ENCODE data around the gene METTL8. TPM values are rescaled to one million over a fixed set of nuclear protein-coding genes. Genes with fewer than 3 reads are reported as not detected.

The METTL8 gene
- total RNA-seq, 2 experiments from 2014 or later, result 32.9 to 34.5 TPM

- intact Hi-C loops (cut with micrococcal nuclease), result no loop called here
- CTCF ChIA-PET, result no interaction called here
- H3K27me3 Mint-ChIP-seq (ENCODE audit: low read depth), result no peaks in the 10 kb centered on the region
Measured at GRCh38 chr2:171293661-171294060, 140.1 kb downstream of the METTL8 start.

DNA sequence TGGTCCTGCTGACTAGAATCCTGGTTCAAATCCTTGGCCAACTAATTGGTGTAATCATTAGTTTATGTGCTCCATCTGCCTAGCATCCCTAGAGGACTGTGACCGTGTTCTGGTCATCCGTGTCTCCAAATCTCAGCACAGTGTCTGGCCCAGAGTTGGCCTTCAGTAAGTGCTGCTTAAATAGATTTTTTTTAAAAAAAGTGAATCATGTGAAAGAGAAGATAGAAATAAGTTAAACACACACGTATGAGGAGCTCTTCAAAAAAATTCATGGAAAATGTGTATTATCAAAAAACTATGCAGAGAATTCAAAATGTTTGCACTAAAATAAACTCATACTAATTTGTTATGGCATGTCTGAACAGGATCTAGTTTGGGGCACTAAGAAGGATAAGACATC, 143.8 kb downstream of the METTL8 start:
- H3K9me3 Mint-ChIP-seq, result peaks cover 2% of the 10 kb centered on the region
- intact Hi-C loops (cut with micrococcal nuclease), result no loop called here
- CTCF ChIA-PET, result no interaction called here
- no peaks in the 10 kb centered on the region for H3K36me3 Mint-ChIP-seq (ENCODE audit: low read depth)
- H3K4me1 Mint-ChIP-seq (ENCODE audit: low read depth), result no peaks in the 10 kb centered on the region
- no peaks in the 10 kb centered on the region for H3K27me3 Mint-ChIP-seq (ENCODE audit: low read depth)
- DNase-seq, result no peak
- H3K4me3 Mint-ChIP-seq, result no peak overlapping the region
- H3K27ac Mint-ChIP-seq, result no peak overlapping the region

More at GRCh38 chr2:171293661-171294060, 140.1 kb downstream of the METTL8 start:
- H3K4me3 Mint-ChIP-seq, result no peak overlapping the region
- peaks cover 1% of the 10 kb centered on the region for H3K36me3 Mint-ChIP-seq (ENCODE audit: low read depth)
- no peak for DNase-seq
- no peak overlapping the region for H3K27ac Mint-ChIP-seq
- H3K9me3 Mint-ChIP-seq, result peaks cover 2% of the 10 kb centered on the region
- no peaks in the 10 kb centered on the region for H3K4me1 Mint-ChIP-seq (ENCODE audit: low read depth)

DNA sequence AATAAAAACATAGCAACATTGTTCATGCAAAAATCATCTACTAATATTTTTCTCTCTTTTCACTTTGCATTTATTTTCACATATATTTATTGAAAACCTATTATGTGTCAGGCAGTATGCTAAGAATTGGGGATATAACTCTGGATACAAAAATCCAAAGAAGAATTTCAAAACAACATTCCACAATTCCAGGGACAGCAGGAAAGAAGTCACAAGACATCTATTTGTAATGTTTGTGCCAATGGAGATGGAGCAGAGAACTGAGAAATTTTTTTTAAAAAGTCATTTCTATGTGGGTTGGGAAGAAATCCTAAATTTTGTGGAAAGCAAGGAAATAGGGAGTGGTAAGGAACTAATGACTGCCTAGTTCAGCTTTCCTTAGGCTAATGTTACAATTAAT, 144.5 kb downstream of the METTL8 start:
- H3K27me3 Mint-ChIP-seq (ENCODE audit: low read depth), result no peaks in the 10 kb centered on the region
- no peaks in the 10 kb centered on the region for H3K4me1 Mint-ChIP-seq (ENCODE audit: low read depth)
- H3K9me3 Mint-ChIP-seq, result no peaks in the 10 kb centered on the region
- no peak overlapping the region for H3K27ac Mint-ChIP-seq
- no peaks in the 10 kb centered on the region for H3K36me3 Mint-ChIP-seq (ENCODE audit: low read depth)
- DNase-seq, result no peak
- H3K4me3 Mint-ChIP-seq, result no peak overlapping the region
- intact Hi-C loops (cut with micrococcal nuclease), result no loop called here
- CTCF ChIA-PET, result no interaction called here

DNA sequence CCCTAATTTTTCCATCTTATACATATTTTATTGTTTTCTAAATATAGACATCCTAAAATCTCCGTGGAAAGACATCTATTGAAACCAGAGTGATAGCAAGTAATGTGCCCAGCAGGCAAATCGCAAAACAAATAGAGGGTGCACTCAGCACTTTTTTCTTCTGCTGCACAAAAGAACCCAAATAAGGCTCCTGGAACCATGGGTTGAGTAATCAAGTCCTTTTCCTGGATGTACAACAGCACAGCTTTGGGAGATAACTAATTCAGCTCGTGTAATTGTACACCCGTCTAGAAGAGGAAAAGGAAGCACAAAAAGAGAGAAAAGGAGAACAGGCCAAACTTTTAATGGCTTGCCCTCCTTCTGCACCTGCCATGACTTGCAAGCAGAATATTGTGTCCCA, 146.2 kb downstream of the METTL8 start:
- CTCF ChIA-PET, result interaction anchor here (0.9 kb wide), 1 partner anchor 247 kb away, joined by 3 read pairs; no protein-coding TSS in a partner anchor
- Mint-ChIP-seq H3K27ac (no peak overlapping the region), H3K4me1 (ENCODE audit: low read depth) (no peaks in the 10 kb centered on the region), H3K9me3 (no peaks in the 10 kb centered on the region), H3K27me3 (ENCODE audit: low read depth) (no peaks in the 10 kb centered on the region), H3K4me3 (no peak overlapping the region), H3K36me3 (ENCODE audit: low read depth) (no peaks in the 10 kb centered on the region)
- intact Hi-C loops (cut with micrococcal nuclease), result no loop called here
- no peak for DNase-seq

DNA sequence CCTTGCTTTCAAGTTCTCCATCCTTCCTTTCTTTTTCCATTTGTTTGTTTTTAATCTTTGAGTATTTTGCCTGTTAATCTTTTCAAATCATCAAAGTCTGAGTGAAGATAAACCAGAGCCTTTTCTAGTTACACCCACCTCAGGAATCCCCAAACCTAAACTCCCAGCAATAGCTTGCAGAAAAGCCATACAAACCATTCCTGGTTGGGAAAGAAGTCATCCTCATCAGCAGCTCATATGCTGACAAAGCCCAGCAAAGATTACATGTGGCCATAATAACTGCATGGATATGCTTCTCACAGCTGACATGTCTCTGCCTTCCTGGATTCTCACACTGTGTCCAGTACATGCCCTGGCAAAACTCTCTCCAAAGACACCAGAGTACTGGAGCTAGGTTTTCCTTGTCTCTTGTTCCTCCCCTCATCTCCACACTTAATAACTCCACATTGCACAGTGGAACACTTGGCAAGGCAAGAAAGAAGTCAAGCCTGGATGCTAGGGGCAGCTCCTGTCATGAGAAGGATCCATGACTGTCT, 146.7 kb downstream of the METTL8 start:
- CTCF ChIA-PET, result interaction anchor here (0.7 to 0.9 kb wide), 2 partner anchors 244 to 247 kb away, joined by 3 read pairs; no protein-coding TSS in a partner anchor
- H3K27ac Mint-ChIP-seq, result no peak overlapping the region
- H3K4me1 Mint-ChIP-seq (ENCODE audit: low read depth), result no peaks in the 10 kb centered on the region
- no peaks in the 10 kb centered on the region for H3K27me3 Mint-ChIP-seq (ENCODE audit: low read depth)
- H3K9me3 Mint-ChIP-seq, result no peaks in the 10 kb centered on the region
- DNase-seq, result no peak
- no peaks in the 10 kb centered on the region for H3K36me3 Mint-ChIP-seq (ENCODE audit: low read depth)
- H3K4me3 Mint-ChIP-seq, result no peak overlapping the region
- intact Hi-C loops (cut with micrococcal nuclease), result no loop called here

DNA sequence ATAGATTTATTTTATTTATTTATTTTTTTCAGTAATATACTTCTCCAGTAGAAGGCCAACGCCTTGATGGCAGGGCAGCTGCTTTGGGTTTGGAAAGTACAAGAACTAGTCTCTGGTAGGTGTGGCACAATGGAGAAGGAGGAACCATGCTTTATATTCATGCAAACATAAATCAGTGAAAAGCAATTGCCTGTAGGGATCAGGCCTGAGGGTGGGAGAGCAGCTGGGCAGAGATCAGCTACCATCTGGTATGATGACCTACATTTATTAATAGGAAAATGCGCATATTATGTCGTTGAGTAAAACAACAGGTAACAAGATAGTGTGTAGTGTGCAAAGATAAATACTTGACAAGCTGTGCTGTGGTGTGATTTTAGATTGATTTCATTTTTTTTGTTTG, 152.7 kb downstream of the METTL8 start:
- Mint-ChIP-seq H3K4me1 (ENCODE audit: low read depth) (no peaks in the 10 kb centered on the region), H3K27me3 (ENCODE audit: low read depth) (no peaks in the 10 kb centered on the region), H3K4me3 (no peak overlapping the region), H3K36me3 (ENCODE audit: low read depth) (no peaks in the 10 kb centered on the region), H3K9me3 (peaks cover 3% of the 10 kb centered on the region), H3K27ac (no peak overlapping the region)
- CTCF ChIA-PET, result interaction anchor here (1.5 kb wide), 1 partner anchor 38 kb away, joined by 3 read pairs; no protein-coding TSS in a partner anchor
- no peak for DNase-seq
- intact Hi-C loops (cut with micrococcal nuclease), result no loop called here

DNA sequence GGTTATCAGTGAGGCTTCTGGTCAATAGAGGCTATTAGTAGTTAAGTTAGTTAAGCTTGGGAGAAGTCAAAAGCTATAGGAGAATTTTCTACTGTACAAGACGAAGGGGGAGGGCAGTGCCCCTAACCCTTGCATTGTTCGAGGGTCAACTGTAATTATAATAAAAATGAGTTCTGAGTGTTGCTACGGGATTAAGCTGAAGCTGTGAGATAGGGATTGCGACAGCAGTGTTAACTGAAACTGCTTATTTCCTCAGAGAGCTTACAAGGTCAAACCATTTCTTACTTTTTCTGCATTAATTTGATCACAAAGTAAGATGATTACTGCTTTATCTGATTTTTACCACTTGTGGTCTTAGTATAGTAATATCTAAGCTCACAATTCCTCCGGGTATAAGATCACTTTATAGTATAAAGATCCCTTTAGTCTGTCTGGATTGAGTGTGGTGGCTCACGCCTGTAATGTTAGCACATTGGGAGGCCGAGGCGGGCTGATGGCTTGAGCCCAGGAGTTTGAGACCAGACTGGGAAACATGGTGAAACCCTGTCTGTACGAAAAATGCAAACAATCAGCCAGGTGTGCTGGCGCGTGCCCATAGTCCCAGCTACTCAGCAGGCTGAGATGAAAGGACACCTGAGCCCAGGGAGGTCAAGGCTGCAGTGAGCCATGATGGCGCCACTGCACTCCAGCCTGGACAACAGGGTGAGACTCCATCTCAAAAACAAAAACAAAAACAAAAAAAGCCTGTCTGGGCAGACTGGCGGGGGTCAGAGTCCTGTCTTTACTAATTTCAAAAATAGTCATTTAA, 153.6 kb downstream of the METTL8 start:
- no peaks in the 10 kb centered on the region for H3K36me3 Mint-ChIP-seq (ENCODE audit: low read depth)
- peaks cover 3% of the 10 kb centered on the region for H3K9me3 Mint-ChIP-seq
- intact Hi-C loops (cut with micrococcal nuclease), result no loop called here
- H3K4me1 Mint-ChIP-seq (ENCODE audit: low read depth), result no peaks in the 10 kb centered on the region
- no peak overlapping the region for H3K27ac Mint-ChIP-seq
- no peaks in the 10 kb centered on the region for H3K27me3 Mint-ChIP-seq (ENCODE audit: low read depth)
- CTCF ChIA-PET, result interaction anchor here (1.5 kb wide), 1 partner anchor 39 kb away, joined by 3 read pairs; no protein-coding TSS in a partner anchor
- no peak for DNase-seq
- H3K4me3 Mint-ChIP-seq, result no peak overlapping the region

DNA sequence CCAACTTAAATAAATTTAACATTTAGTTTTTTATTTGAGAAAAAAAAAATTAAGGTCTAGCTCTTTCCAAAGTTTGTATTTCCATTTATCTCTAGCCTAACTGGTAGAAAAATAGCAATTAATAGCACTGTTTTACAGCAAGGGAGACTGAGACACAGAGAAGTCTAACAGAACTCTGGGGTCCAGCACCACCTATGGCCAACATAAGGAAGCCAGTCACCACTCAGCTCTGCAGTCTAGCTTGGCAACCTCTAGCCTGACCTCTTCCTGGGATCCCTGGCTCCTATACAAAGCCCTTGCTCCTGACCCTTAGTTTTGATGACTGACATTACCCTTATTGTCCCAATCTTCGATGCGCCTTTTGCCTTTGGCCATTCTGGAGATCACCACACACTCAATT, 159.0 kb downstream of the METTL8 start:
- H3K9me3 Mint-ChIP-seq, result peaks cover 3% of the 10 kb centered on the region
- intact Hi-C loops (cut with micrococcal nuclease), result no loop called here
- no peaks in the 10 kb centered on the region for H3K4me1 Mint-ChIP-seq (ENCODE audit: low read depth)
- H3K27me3 Mint-ChIP-seq (ENCODE audit: low read depth), result no peaks in the 10 kb centered on the region
- no peak for DNase-seq
- H3K36me3 Mint-ChIP-seq (ENCODE audit: low read depth), result no peaks in the 10 kb centered on the region
- CTCF ChIA-PET, result no interaction called here
- no peak overlapping the region for H3K4me3 Mint-ChIP-seq
- no peak overlapping the region for H3K27ac Mint-ChIP-seq

DNA sequence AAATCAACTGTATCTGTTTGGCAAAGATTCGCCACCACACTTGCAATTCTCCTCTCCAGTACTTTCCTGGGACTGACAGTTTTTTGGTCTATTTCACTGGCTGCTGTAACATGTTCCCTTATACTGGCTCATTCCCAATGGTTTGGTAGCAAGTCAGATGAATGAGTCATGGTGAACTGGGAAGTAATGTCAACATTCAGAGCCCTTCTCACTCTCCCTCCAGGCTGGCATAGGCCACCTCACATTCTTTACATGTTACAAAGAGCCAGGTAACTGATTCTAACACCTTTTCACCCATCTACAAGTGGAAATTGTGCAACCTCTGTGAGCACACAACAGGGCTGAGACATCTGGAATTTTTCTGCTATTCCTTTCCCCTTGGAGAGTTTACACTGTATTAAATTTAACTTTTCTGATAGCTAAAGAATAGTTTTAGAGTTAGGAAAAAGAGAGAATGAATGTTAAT, 161.8 kb downstream of the METTL8 start:
- no peak for DNase-seq
- CTCF ChIA-PET, result interaction anchor here (0.6 kb wide), 2 partner anchors 59 to 1981 kb away, joined by 3 read pairs; no protein-coding TSS in a partner anchor
- Mint-ChIP-seq H3K27ac (no peak overlapping the region), H3K27me3 (ENCODE audit: low read depth) (no peaks in the 10 kb centered on the region), H3K9me3 (no peaks in the 10 kb centered on the region), H3K36me3 (ENCODE audit: low read depth) (no peaks in the 10 kb centered on the region), H3K4me3 (no peak overlapping the region), H3K4me1 (ENCODE audit: low read depth) (no peaks in the 10 kb centered on the region)
- intact Hi-C loops (cut with micrococcal nuclease), result no loop called here

- H3K27ac Mint-ChIP-seq, result no peak overlapping the region
- no peaks in the 10 kb centered on the region for H3K9me3 Mint-ChIP-seq
Measured at GRCh38 chr2:171271386-171271785, 162.4 kb downstream of the METTL8 start.

DNA sequence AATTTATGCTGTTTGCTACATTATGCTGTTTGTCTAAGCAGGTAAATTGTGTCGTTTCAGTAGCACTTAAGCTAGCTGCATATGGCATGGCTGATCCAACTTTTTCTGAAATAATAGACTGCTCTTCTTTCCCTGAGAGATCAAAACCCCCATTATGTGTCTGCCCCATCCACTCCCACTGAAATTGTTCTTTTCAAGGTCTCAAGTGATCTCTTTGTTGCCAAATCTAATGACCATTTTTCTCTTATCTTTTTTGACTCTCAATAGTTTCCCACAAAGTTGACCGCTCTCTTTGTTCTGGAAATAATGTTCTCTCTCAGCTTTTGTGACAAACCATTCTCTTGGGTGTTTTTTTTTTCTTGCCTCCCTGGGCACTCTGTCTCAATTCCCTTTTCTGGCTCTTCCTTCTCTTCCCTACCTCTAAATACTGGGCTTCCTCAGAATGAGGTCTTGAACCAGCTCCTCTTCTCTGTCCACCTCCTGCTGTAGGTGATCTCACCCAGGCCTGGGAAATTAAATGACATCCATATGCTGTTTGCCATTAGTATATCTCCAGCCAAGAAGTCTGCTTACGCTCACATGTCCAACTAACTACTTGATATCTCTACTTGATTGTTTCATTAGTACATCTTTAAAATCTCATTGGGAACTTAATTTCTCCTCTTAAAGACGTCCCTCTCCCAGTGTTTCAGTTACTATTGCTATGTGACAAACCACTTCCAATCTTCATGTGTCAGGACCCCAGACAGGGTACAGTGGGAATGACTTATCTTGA, 165.7 kb downstream of the METTL8 start:
- H3K27me3 Mint-ChIP-seq (ENCODE audit: low read depth), result no peaks in the 10 kb centered on the region
- intact Hi-C loops (cut with micrococcal nuclease), result no loop called here

More at GRCh38 chr2:171271386-171271785, 162.4 kb downstream of the METTL8 start:
- H3K4me3 Mint-ChIP-seq, result no peak overlapping the region
- no peaks in the 10 kb centered on the region for H3K4me1 Mint-ChIP-seq (ENCODE audit: low read depth)
- intact Hi-C loops (cut with micrococcal nuclease), result no loop called here
- H3K36me3 Mint-ChIP-seq (ENCODE audit: low read depth), result no peaks in the 10 kb centered on the region
- CTCF ChIA-PET, result interaction anchor here (0.6 kb wide), 2 partner anchors 60 to 1981 kb away, joined by 3 read pairs; no protein-coding TSS in a partner anchor
- no peak for DNase-seq
- no peaks in the 10 kb centered on the region for H3K27me3 Mint-ChIP-seq (ENCODE audit: low read depth)

More for the DNA sequence above, 165.7 kb downstream of the METTL8 start:
- no peak for DNase-seq
- Mint-ChIP-seq H3K27ac (no peak overlapping the region), H3K4me3 (no peak overlapping the region), H3K9me3 (no peaks in the 10 kb centered on the region), H3K4me1 (ENCODE audit: low read depth) (peaks cover 9% of the 10 kb centered on the region), H3K36me3 (ENCODE audit: low read depth) (no peaks in the 10 kb centered on the region)
- CTCF ChIA-PET, result no interaction called here
